ENCODE results near the gene ANKRD33. TPM values are rescaled to one million over a fixed set of nuclear protein-coding genes. Genes with fewer than 3 reads are reported as not detected.

Gene ANKRD33
- total and polyA plus RNA-seq, 2 experiments from 2014 or later: 0.27 to 1.7 TPM

DNA sequence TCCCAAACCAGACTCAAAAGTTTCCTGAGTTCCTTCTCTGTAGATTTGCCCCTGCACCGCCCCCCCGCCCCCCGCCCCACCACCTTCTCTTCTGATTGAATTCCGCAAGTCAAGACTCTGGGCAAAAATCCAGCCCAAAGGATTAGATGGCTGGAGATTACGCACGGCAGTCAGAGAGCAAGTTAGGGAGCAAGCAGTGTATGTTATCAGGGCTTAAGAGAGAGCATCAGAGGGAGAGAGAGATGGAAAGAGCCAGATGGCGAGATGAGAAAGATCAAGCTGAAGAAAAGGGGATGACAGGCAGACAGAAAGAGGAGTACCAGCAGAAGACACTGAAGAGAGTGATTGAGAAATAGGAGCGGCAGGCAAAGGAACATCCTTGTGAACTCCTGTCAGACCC lies 13.9 kb upstream of the ANKRD33 start:
- H3K4me2 ChIP-seq: no peak overlapping the region

More for the DNA sequence above, 13.9 kb upstream of the ANKRD33 start:
- Histone ChIP-seq H3K9me2 (ENCODE audit: insufficient read depth) (no peaks in the 10 kb centered on the region), H3K27ac (ENCODE audit: low read depth) (no peak overlapping the region), H4K20me1 (replicated peaks; ENCODE audit: insufficient read depth) (no peaks in the 10 kb centered on the region), H3K4me3 (no peak overlapping the region), H3K4me1 (ENCODE audit: insufficient read depth) (peaks cover 21% of the 10 kb centered on the region), H3K27me3 (ENCODE audit: insufficient read depth) (peaks cover 18% of the 10 kb centered on the region), H3F3A (replicated peaks; ENCODE audit: low read depth) (peaks cover 16% of the 10 kb centered on the region; the same call in 1 of the 2 replicates), H3K79me2 (replicated peaks; ENCODE audit: insufficient read depth) (no peaks in the 10 kb centered on the region), H3K36me3 (ENCODE audit: insufficient read depth) (no peaks in the 10 kb centered on the region), H2AFZ (no peak overlapping the region)
- ATAC-seq (no peak), DNase-seq (ENCODE audit: low spot score) (no peak)
- no peaks in the 10 kb centered on the region for H3K9me3 Mint-ChIP-seq
- no peaks in the 10 kb centered on the region for H3K36me3 Mint-ChIP-seq (ENCODE audit: low read depth)
- peaks cover 27% of the 10 kb centered on the region for H3K4me1 Mint-ChIP-seq
- TF ChIP-seq EZH2 (IDR thresholded peaks at IDR 0.05; ENCODE audit: low read depth, unreplicated experiment): no peak
- TF ChIP-seq STAT1 (IDR thresholded peaks at IDR 0.05; ENCODE audit: unreplicated experiment): no peak
- TF ChIP-seq, protein P1, sequence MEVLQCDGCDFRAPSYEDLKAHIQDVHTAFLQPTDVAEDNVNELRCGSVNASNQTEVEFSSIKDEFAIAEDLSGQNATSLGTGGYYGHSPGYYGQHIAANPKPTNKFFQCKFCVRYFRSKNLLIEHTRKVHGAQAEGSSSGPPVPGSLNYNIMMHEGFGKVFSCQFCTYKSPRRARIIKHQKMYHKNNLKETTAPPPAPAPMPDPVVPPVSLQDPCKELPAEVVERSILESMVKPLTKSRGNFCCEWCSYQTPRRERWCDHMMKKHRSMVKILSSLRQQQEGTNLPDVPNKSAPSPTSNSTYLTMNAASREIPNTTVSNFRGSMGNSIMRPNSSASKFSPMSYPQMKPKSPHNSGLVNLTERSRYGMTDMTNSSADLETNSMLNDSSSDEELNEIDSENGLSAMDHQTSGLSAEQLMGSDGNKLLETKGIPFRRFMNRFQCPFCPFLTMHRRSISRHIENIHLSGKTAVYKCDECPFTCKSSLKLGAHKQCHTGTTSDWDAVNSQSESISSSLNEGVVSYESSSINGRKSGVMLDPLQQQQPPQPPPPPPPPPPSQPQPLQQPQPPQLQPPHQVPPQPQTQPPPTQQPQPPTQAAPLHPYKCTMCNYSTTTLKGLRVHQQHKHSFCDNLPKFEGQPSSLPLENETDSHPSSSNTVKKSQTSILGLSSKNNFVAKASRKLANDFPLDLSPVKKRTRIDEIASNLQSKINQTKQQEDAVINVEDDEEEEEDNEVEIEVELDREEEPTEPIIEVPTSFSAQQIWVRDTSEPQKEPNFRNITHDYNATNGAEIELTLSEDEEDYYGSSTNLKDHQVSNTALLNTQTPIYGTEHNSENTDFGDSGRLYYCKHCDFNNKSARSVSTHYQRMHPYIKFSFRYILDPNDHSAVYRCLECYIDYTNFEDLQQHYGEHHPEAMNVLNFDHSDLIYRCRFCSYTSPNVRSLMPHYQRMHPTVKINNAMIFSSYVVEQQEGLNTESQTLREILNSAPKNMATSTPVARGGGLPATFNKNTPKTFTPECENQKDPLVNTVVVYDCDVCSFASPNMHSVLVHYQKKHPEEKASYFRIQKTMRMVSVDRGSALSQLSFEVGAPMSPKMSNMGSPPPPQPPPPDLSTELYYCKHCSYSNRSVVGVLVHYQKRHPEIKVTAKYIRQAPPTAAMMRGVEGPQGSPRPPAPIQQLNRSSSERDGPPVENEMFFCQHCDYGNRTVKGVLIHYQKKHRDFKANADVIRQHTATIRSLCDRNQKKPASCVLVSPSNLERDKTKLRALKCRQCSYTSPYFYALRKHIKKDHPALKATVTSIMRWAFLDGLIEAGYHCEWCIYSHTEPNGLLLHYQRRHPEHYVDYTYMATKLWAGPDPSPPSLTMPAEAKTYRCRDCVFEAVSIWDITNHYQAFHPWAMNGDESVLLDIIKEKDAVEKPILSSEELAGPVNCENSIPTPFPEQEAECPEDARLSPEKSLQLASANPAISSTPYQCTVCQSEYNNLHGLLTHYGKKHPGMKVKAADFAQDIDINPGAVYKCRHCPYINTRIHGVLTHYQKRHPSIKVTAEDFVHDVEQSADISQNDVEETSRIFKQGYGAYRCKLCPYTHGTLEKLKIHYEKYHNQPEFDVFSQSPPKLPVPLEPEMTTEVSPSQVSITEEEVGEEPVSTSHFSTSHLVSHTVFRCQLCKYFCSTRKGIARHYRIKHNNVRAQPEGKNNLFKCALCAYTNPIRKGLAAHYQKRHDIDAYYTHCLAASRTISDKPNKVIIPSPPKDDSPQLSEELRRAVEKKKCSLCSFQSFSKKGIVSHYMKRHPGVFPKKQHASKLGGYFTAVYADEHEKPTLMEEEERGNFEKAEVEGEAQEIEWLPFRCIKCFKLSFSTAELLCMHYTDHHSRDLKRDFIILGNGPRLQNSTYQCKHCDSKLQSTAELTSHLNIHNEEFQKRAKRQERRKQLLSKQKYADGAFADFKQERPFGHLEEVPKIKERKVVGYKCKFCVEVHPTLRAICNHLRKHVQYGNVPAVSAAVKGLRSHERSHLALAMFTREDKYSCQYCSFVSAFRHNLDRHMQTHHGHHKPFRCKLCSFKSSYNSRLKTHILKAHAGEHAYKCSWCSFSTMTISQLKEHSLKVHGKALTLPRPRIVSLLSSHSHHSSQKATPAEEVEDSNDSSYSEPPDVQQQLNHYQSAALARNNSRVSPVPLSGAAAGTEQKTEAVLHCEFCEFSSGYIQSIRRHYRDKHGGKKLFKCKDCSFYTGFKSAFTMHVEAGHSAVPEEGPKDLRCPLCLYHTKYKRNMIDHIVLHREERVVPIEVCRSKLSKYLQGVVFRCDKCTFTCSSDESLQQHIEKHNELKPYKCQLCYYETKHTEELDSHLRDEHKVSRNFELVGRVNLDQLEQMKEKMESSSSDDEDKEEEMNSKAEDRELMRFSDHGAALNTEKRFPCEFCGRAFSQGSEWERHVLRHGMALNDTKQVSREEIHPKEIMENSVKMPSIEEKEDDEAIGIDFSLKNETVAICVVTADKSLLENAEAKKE (CRISPR knock-in tag; IDR thresholded peaks at IDR 0.05): no peak
- TF ChIP-seq, protein P2, sequence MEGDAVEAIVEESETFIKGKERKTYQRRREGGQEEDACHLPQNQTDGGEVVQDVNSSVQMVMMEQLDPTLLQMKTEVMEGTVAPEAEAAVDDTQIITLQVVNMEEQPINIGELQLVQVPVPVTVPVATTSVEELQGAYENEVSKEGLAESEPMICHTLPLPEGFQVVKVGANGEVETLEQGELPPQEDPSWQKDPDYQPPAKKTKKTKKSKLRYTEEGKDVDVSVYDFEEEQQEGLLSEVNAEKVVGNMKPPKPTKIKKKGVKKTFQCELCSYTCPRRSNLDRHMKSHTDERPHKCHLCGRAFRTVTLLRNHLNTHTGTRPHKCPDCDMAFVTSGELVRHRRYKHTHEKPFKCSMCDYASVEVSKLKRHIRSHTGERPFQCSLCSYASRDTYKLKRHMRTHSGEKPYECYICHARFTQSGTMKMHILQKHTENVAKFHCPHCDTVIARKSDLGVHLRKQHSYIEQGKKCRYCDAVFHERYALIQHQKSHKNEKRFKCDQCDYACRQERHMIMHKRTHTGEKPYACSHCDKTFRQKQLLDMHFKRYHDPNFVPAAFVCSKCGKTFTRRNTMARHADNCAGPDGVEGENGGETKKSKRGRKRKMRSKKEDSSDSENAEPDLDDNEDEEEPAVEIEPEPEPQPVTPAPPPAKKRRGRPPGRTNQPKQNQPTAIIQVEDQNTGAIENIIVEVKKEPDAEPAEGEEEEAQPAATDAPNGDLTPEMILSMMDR (conservative IDR thresholded peaks at IDR 0.05; ENCODE audit: low read depth in 2 of 2): no peak
- TF ChIP-seq ZNF114 (CRISPR knock-in tag; IDR thresholded peaks at IDR 0.05): no peak
- no peak for TF ChIP-seq ZNF331 (CRISPR knock-in tag; IDR thresholded peaks at IDR 0.05; ENCODE audit: low read depth)
- TF ChIP-seq NANOG (IDR thresholded peaks at IDR 0.05; ENCODE audit: borderline replicate concordance): no peak
- TF ChIP-seq POLR2AphosphoS5 (IDR thresholded peaks at IDR 0.05; ENCODE audit: low read depth): no peak
- no peak for TF ChIP-seq JUNB (IDR thresholded peaks at IDR 0.05; ENCODE audit: unreplicated experiment)
- TF ChIP-seq EZH2phosphoT487 (IDR thresholded peaks at IDR 0.05; ENCODE audit: unreplicated experiment): no peak
- TF ChIP-seq CREB1 (CRISPR knock-in tag; IDR thresholded peaks at IDR 0.05; ENCODE audit: low read depth): no peak
- TF ChIP-seq, protein P3, sequence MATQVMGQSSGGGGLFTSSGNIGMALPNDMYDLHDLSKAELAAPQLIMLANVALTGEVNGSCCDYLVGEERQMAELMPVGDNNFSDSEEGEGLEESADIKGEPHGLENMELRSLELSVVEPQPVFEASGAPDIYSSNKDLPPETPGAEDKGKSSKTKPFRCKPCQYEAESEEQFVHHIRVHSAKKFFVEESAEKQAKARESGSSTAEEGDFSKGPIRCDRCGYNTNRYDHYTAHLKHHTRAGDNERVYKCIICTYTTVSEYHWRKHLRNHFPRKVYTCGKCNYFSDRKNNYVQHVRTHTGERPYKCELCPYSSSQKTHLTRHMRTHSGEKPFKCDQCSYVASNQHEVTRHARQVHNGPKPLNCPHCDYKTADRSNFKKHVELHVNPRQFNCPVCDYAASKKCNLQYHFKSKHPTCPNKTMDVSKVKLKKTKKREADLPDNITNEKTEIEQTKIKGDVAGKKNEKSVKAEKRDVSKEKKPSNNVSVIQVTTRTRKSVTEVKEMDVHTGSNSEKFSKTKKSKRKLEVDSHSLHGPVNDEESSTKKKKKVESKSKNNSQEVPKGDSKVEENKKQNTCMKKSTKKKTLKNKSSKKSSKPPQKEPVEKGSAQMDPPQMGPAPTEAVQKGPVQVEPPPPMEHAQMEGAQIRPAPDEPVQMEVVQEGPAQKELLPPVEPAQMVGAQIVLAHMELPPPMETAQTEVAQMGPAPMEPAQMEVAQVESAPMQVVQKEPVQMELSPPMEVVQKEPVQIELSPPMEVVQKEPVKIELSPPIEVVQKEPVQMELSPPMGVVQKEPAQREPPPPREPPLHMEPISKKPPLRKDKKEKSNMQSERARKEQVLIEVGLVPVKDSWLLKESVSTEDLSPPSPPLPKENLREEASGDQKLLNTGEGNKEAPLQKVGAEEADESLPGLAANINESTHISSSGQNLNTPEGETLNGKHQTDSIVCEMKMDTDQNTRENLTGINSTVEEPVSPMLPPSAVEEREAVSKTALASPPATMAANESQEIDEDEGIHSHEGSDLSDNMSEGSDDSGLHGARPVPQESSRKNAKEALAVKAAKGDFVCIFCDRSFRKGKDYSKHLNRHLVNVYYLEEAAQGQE (IDR thresholded peaks at IDR 0.05; ENCODE audit: unreplicated experiment): no peak
- TF ChIP-seq, protein P4, sequence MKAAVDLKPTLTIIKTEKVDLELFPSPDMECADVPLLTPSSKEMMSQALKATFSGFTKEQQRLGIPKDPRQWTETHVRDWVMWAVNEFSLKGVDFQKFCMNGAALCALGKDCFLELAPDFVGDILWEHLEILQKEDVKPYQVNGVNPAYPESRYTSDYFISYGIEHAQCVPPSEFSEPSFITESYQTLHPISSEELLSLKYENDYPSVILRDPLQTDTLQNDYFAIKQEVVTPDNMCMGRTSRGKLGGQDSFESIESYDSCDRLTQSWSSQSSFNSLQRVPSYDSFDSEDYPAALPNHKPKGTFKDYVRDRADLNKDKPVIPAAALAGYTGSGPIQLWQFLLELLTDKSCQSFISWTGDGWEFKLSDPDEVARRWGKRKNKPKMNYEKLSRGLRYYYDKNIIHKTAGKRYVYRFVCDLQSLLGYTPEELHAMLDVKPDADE (IDR thresholded peaks at IDR 0.05): no peak
- H3K4me3 Mint-ChIP-seq: no peak overlapping the region
- peaks cover 6% of the 10 kb centered on the region for H3K27me3 Mint-ChIP-seq (ENCODE audit: insufficient read depth, low read depth, poor library complexity)
- no peak overlapping the region for H3K27ac Mint-ChIP-seq
